ENCODE measurements around the gene DIRAS1. TPM values are rescaled to one million over a fixed set of nuclear protein-coding genes. Genes with fewer than 3 reads are reported as not detected.
A peak's percentile ranks its signal among the peaks of the same experiment; 100 is the strongest.

The DIRAS1 gene
- total RNA-seq, 1 donor from 2014 or later, result 47.1 TPM

- Mint-ChIP-seq H3K36me3 (ENCODE audit: unreplicated experiment) (no peaks in the 10 kb centered on the region), H3K4me3 (ENCODE audit: unreplicated experiment) (peak overlapping the region; percentile 20), H3K4me1 (ENCODE audit: low read depth, unreplicated experiment) (peaks cover 7% of the 10 kb centered on the region), H3K27ac (ENCODE audit: unreplicated experiment) (no peak overlapping the region), H3K27me3 (ENCODE audit: unreplicated experiment) (peaks cover 6% of the 10 kb centered on the region), H3K9me3 (ENCODE audit: unreplicated experiment) (no peaks in the 10 kb centered on the region)
- no peak for DNase-seq
- TF ChIP-seq CTCF (IDR thresholded peaks at IDR 0.05; ENCODE audit: partially characterized antibody, unreplicated experiment), result no peak
These were observed 13.6 kb upstream of the DIRAS1 start for GRCh38 chr19:2734589-2735288.

DNA sequence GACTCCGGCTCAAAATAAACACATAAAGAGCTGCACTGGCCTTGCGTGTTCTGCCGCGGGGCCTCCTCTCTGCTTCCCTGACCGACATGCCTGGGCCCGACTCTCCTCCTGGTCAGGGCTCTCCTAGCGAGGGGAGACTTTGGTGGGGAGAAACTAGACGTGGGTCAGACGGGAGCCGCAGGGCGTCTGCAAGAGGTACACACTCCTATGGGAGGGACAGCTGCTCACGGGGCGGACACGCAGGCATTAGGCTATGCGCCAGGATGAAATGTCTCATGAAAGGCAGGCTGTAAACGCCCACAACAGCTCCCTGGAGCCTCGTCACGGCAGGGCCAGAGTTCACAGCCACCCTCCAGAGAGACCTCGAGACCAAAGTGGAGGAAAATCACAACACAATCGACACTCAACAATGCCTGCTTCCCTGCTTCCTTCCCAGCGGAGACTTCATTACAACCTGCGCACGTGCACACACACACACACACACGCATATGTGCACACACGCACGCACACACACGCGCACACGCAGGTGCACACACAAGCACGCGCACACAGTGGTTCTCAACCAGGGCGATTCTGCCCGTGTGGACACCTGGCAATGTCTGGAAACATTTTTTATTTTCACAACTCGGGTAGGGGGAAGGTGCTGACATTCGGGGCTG is 12.9 kb upstream of the DIRAS1 start:
- Mint-ChIP-seq H3K4me3 (ENCODE audit: unreplicated experiment) (peak overlapping the region; percentile 49), H3K9me3 (ENCODE audit: unreplicated experiment) (no peaks in the 10 kb centered on the region), H3K36me3 (ENCODE audit: unreplicated experiment) (no peaks in the 10 kb centered on the region), H3K4me1 (ENCODE audit: low read depth, unreplicated experiment) (peaks cover 7% of the 10 kb centered on the region), H3K27ac (ENCODE audit: unreplicated experiment) (no peak overlapping the region), H3K27me3 (ENCODE audit: unreplicated experiment) (peaks cover 6% of the 10 kb centered on the region)
- DNase-seq, result no peak
- TF ChIP-seq CTCF (IDR thresholded peaks at IDR 0.05; ENCODE audit: partially characterized antibody, unreplicated experiment), result no peak

GRCh38 chr19:2732883-2733282 is 11.7 kb upstream of the DIRAS1 start:
- TF ChIP-seq CTCF (IDR thresholded peaks at IDR 0.05; ENCODE audit: partially characterized antibody, unreplicated experiment), result no peak
- no peak overlapping the region for H3K27ac Mint-ChIP-seq (ENCODE audit: unreplicated experiment)
- peaks cover 7% of the 10 kb centered on the region for H3K4me1 Mint-ChIP-seq (ENCODE audit: low read depth, unreplicated experiment)

DNA sequence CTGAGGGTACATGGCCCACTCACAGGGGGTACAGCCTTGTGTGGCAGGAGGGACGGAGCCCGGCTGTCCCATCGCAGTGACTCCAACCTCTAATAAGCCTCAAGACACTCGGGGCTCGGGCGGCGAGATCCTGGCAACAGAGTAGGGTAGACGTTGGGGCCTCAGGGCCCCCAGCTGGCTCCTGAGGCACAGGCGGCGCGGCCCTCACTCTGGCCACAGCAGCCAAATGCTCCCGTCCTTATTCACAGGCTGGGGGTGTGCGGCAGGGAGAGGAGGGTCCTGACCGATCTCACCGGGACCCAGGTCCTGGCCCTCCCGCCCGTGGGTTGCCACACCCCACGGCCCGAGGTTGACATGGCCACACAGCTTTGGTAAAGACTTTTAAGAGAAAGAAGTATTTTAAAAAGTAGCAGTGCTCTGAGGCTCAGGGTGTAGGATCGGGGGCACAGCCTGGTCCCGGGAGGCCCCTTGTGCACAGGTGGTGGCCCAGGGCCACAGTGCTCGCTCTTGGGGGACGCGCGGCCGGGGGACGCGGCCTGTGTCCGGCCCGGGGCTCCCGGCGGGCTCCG is 11.1 kb upstream of the DIRAS1 start:
- no peak for DNase-seq
- H3K27ac Mint-ChIP-seq (ENCODE audit: unreplicated experiment), result no peak overlapping the region
- H3K36me3 Mint-ChIP-seq (ENCODE audit: unreplicated experiment), result no peaks in the 10 kb centered on the region
- H3K4me1 Mint-ChIP-seq (ENCODE audit: low read depth, unreplicated experiment), result peaks cover 7% of the 10 kb centered on the region
- no peak for TF ChIP-seq CTCF (IDR thresholded peaks at IDR 0.05; ENCODE audit: partially characterized antibody, unreplicated experiment)
- H3K9me3 Mint-ChIP-seq (ENCODE audit: unreplicated experiment), result peaks cover 4% of the 10 kb centered on the region
- no peak overlapping the region for H3K4me3 Mint-ChIP-seq (ENCODE audit: unreplicated experiment)
- H3K27me3 Mint-ChIP-seq (ENCODE audit: unreplicated experiment), result peaks cover 1% of the 10 kb centered on the region

More at GRCh38 chr19:2732883-2733282, 11.7 kb upstream of the DIRAS1 start:
- peaks cover 4% of the 10 kb centered on the region for H3K9me3 Mint-ChIP-seq (ENCODE audit: unreplicated experiment)
- DNase-seq, result no peak
- peaks cover 1% of the 10 kb centered on the region for H3K27me3 Mint-ChIP-seq (ENCODE audit: unreplicated experiment)
- no peak overlapping the region for H3K4me3 Mint-ChIP-seq (ENCODE audit: unreplicated experiment)
- no peaks in the 10 kb centered on the region for H3K36me3 Mint-ChIP-seq (ENCODE audit: unreplicated experiment)
